ENCODE results near the gene FRMD4A.
"Not testable (repeated sequence)": the region's sequence is repeated elsewhere in the genome, so short reads cannot be mapped to it uniquely, and the experiment has no call there.

Gene FRMD4A

GRCh38 chr10:13795653-13796555, 534.8 kb downstream of the FRMD4A start:
- no peak for DNase-seq

- DNase-seq, result no peak
These were observed 535.6 kb downstream of the FRMD4A start for GRCh38 chr10:13794992-13795612.

- DNase-seq, result no peak
These were observed 538.7 kb downstream of the FRMD4A start for GRCh38 chr10:13792006-13792405.

- DNase-seq, result no peak
These were observed 539.2 kb downstream of the FRMD4A start for GRCh38 chr10:13791483-13791882.

- no peak for DNase-seq
These were observed 540.5 kb downstream of the FRMD4A start for GRCh38 chr10:13790196-13790595.

GRCh38 chr10:13789448-13789829, 541.3 kb downstream of the FRMD4A start:
- no peak for DNase-seq

- no peak for DNase-seq
These were observed 541.8 kb downstream of the FRMD4A start for GRCh38 chr10:13788711-13789447.

- DNase-seq, result no peak
These were observed 542.5 kb downstream of the FRMD4A start for GRCh38 chr10:13788320-13788600.

- peak; percentile 79 for DNase-seq
These were observed 543.7 kb downstream of the FRMD4A start for GRCh38 chr10:13787015-13787421.

GRCh38 chr10:13784067-13784466, 546.7 kb downstream of the FRMD4A start:
- peak; percentile 17 for DNase-seq

GRCh38 chr10:13779748-13780147, 551.0 kb downstream of the FRMD4A start:
- no peak for DNase-seq

GRCh38 chr10:13778693-13778960, 552.1 kb downstream of the FRMD4A start:
- not testable (repeated sequence) for DNase-seq

GRCh38 chr10:13776861-13777311, 553.8 kb downstream of the FRMD4A start:
- no peak for DNase-seq

GRCh38 chr10:13775786-13776775, 554.6 kb downstream of the FRMD4A start:
- no peak for DNase-seq

GRCh38 chr10:13774303-13774893, 556.3 kb downstream of the FRMD4A start:
- DNase-seq, result no peak

GRCh38 chr10:13773496-13774170, 557.1 kb downstream of the FRMD4A start:
- DNase-seq, result no peak

GRCh38 chr10:13773043-13773442, 557.7 kb downstream of the FRMD4A start:
- no peak for DNase-seq

- no peak for DNase-seq
These were observed 558.7 kb downstream of the FRMD4A start for GRCh38 chr10:13771992-13772391.

- no peak for DNase-seq
These were observed 559.8 kb downstream of the FRMD4A start for GRCh38 chr10:13770760-13771493.

- DNase-seq, result no peak
These were observed 560.8 kb downstream of the FRMD4A start for GRCh38 chr10:13769946-13770345.

GRCh38 chr10:13767676-13768178, 563.0 kb downstream of the FRMD4A start:
- no peak for DNase-seq

All from activated CD4-positive, alpha-beta T cell treated with anti-CD3 and anti-CD28 coated beads for 48 hours (primary cell).